GM18909 (cell line): Measurements from ENCODE around the gene NPR3.

Experiments
- ATAC-seq: cut with Tn5 transposase; IDR thresholded peaks from one replicate; pipeline ENCODE4 v1.9.1; 2021; ENCODE audit warnings: mild to moderate bottlenecking; ENCODE audit not compliant: unreplicated experiment, poor library complexity

Gene NPR3

GRCh38 chr5:32711681-32712480 is 760 bp downstream of the NPR3 start:
- ATAC-seq: no peak

GRCh38 chr5:32712481-32713360 is 1.6 kb downstream of the NPR3 start:
- ATAC-seq: no peak

- no peak for ATAC-seq
Measured at GRCh38 chr5:32713361-32713769, 2.2 kb downstream of the NPR3 start.

GRCh38 chr5:32713770-32714381 is 2.8 kb downstream of the NPR3 start:
- ATAC-seq: no peak

GRCh38 chr5:32714836-32715235 is 3.7 kb downstream of the NPR3 start:
- ATAC-seq: no peak

GRCh38 chr5:32720300-32720699 is 9.2 kb downstream of the NPR3 start:
- ATAC-seq: no peak

- ATAC-seq: no peak
Measured at GRCh38 chr5:32721626-32722025, 10.5 kb downstream of the NPR3 start.

GRCh38 chr5:32722957-32723356 is 11.8 kb downstream of the NPR3 start:
- no peak for ATAC-seq

- ATAC-seq: no peak
Measured at GRCh38 chr5:32724526-32724925, 13.4 kb downstream of the NPR3 start.

- ATAC-seq: no peak
Measured at GRCh38 chr5:32726086-32726557, 15.0 kb downstream of the NPR3 start.

- ATAC-seq: no peak
Measured at GRCh38 chr5:32729651-32730050, 18.5 kb downstream of the NPR3 start.

- ATAC-seq: no peak
Measured at GRCh38 chr5:32733590-32734340, 22.6 kb downstream of the NPR3 start.

GRCh38 chr5:32734827-32735378 is 23.8 kb downstream of the NPR3 start:
- no peak for ATAC-seq

- ATAC-seq: no peak
Measured at GRCh38 chr5:32735512-32735911, 24.4 kb downstream of the NPR3 start.

- no peak for ATAC-seq
Measured at GRCh38 chr5:32736842-32737241, 25.7 kb downstream of the NPR3 start.

- no peak for ATAC-seq
Measured at GRCh38 chr5:32740651-32741050, 29.5 kb downstream of the NPR3 start.

- ATAC-seq: no peak
Measured at GRCh38 chr5:32745317-32745716, 34.2 kb downstream of the NPR3 start.

GRCh38 chr5:32752411-32752810 is 41.3 kb downstream of the NPR3 start:
- ATAC-seq: no peak

GRCh38 chr5:32753051-32753450 is 41.9 kb downstream of the NPR3 start:
- ATAC-seq: no peak

- ATAC-seq: no peak
Measured at GRCh38 chr5:32753765-32754164, 42.6 kb downstream of the NPR3 start.
